CD4-positive, alpha-beta T cell (primary cell): ENCODE results near the gene BEND7. TPM values are rescaled to one million over a fixed set of nuclear protein-coding genes. Genes with fewer than 3 reads are reported as not detected.

Experiments
- ATAC-seq: fragments of 200-7000 bp; cut with Tn5 transposase; one replicate; pipeline ENCODE4 v1.10.0; 2022; ENCODE audit warnings: mild to moderate bottlenecking; ENCODE audit not compliant: poor library complexity
- CTCF ChIA-PET: fragments of 350-600 bp; sonication (Branson Sonifier 250); formaldehyde crosslinking; loops from one replicate; lab custom pipeline; 2021; ENCODE audit warnings: antibody characterized with exemption, inconsistent platforms; lab: Charles Lee
- POLR2A ChIA-PET: fragments of 350-600 bp; sonication (Branson Sonifier 250); formaldehyde crosslinking; loops from one replicate; lab custom pipeline; 2021; ENCODE audit warnings: antibody characterized with exemption, inconsistent platforms; lab: Charles Lee
- DNase-seq, 14 experiments: peaks; one replicate each; pipeline ENCODE4 v3.0.0-alpha.2; 2013 to 2020; ENCODE audit warnings: mixed read lengths in 2 of 14
- H3K27ac ChIP-seq, 2 donors: one replicate each; pipeline versions ENCODE4 v1.5.1 to v1.7.0; 2013; ENCODE audit warnings: low read length in 2 of 2, low read depth in 1 of 2, mild to moderate bottlenecking in 1 of 2
- H3K27me3 ChIP-seq, 2 experiments: 1 replicate in 1 of 2; 2 replicates in 1 of 2; pipeline versions ENCODE4 v1.6.1 to v1.7.0; 2013; ENCODE audit warnings: low read length in 2 of 2, control low read depth in 1 of 2, mild to moderate bottlenecking in 1 of 2, moderate library complexity in 1 of 2; ENCODE audit not compliant: insufficient read depth in 2 of 2, control insufficient read depth in 1 of 2
- H3K36me3 ChIP-seq: one replicate; pipeline ENCODE4 v1.6.1; 2013; ENCODE audit warnings: low read length, control low read depth; ENCODE audit not compliant: insufficient read depth
- H3K4me1 ChIP-seq: one replicate; pipeline ENCODE4 v1.6.1; 2013; ENCODE audit warnings: low read length, control low read depth; ENCODE audit not compliant: insufficient read depth
- H3K4me3 ChIP-seq: one replicate; pipeline ENCODE4 v1.5.1; 2013; ENCODE audit warnings: mild to moderate bottlenecking, low read length, moderate library complexity
- H3K9me3 ChIP-seq, 2 experiments: 1 replicate in 1 of 2; 2 replicates in 1 of 2; pipeline versions ENCODE4 v1.6.1 to v1.7.0; 2013; ENCODE audit warnings: low read length in 2 of 2, mild to moderate bottlenecking in 2 of 2, control low read depth in 1 of 2, moderate library complexity in 1 of 2; ENCODE audit not compliant: control insufficient read depth in 1 of 2, insufficient read depth in 1 of 2
- H3K27ac Mint-ChIP-seq: one replicate; pipeline ENCODE4 v1.8.0; 2020; ENCODE audit warnings: mixed read lengths
- H3K27me3 Mint-ChIP-seq: one replicate; pipeline ENCODE4 v1.8.0; 2021; ENCODE audit warnings: mixed read lengths
- H3K36me3 Mint-ChIP-seq: one replicate; pipeline ENCODE4 v1.8.0; 2021; ENCODE audit warnings: low read depth, mixed read lengths
- H3K4me1 Mint-ChIP-seq: one replicate; pipeline ENCODE4 v1.8.0; 2021; ENCODE audit warnings: low read depth, mixed read lengths
- H3K4me3 Mint-ChIP-seq: one replicate; pipeline ENCODE4 v1.8.0; 2020; ENCODE audit warnings: mild to moderate bottlenecking, mixed read lengths
- H3K9me3 Mint-ChIP-seq: one replicate; pipeline ENCODE4 v1.8.0; 2020; ENCODE audit warnings: mixed read lengths
- intact Hi-C, 2 experiments: fragments of 100-400 bp; cut with DNase I in 1 of 2; cut with micrococcal nuclease in 1 of 2; formaldehyde crosslinking; loops; one replicate each; pipeline versions ENCODE4 v1.15.1 to v1.9.0; 2023 to 2025; cut with DNase I, micrococcal nuclease
- total RNA-seq, 174 experiments: library from RNA in 2 of 174; stranded (reverse) in 2 of 174; gene quantifications; one replicate each; pipeline ENCODE4 v1.2.3 and lab custom pipeline; 2021 to 2026
- TF ChIP-seq, protein P1 (sequence below): fragments of 200-600 bp; IDR thresholded peaks from one replicate; pipeline ENCODE4 v1.8.0; 2022; ENCODE audit warnings: antibody characterized with exemption, mild to moderate bottlenecking

BEND7 gene
- total RNA-seq, 2 experiments from 2014 or later = not detected

DNA sequence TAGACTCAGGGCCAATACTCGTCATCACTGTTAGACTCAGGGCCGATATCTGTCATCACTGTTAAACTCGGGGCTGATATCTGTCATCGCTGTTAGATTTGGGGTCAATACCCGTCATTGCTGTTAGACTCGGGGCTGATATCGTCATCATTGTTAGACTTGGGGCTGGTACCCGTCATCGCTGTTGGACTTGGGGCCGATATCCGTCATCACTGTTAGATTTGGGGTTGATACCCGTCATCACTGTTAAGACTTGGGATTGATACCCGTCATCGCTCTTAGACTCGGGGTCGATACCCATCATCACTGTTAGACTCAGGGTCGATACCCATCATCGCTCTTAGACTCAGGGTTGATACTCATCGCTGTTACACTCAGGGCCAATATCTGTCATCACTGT lies 56.5 kb downstream of the BEND7 start:
- H3K4me3 Mint-ChIP-seq = no peak overlapping the region
- H3K27me3 Mint-ChIP-seq = no peaks in the 10 kb centered on the region
- peaks cover 0 to 7% of the 10 kb centered on the region in 2 experiments for H3K9me3 ChIP-seq
- H3K9me3 Mint-ChIP-seq = no peaks in the 10 kb centered on the region
- no peaks in the 10 kb centered on the region for H3K36me3 Mint-ChIP-seq
- no peak overlapping the region for H3K27ac Mint-ChIP-seq
- DNase-seq = no peak
- no peak overlapping the region for H3K27ac ChIP-seq
- no peak for ATAC-seq
- no peaks in the 10 kb centered on the region for H3K4me1 ChIP-seq
- no peaks in the 10 kb centered on the region for H3K4me1 Mint-ChIP-seq
- no peaks in the 10 kb centered on the region for H3K27me3 ChIP-seq
- H3K4me3 ChIP-seq = no peak overlapping the region
- TF ChIP-seq, protein P1, sequence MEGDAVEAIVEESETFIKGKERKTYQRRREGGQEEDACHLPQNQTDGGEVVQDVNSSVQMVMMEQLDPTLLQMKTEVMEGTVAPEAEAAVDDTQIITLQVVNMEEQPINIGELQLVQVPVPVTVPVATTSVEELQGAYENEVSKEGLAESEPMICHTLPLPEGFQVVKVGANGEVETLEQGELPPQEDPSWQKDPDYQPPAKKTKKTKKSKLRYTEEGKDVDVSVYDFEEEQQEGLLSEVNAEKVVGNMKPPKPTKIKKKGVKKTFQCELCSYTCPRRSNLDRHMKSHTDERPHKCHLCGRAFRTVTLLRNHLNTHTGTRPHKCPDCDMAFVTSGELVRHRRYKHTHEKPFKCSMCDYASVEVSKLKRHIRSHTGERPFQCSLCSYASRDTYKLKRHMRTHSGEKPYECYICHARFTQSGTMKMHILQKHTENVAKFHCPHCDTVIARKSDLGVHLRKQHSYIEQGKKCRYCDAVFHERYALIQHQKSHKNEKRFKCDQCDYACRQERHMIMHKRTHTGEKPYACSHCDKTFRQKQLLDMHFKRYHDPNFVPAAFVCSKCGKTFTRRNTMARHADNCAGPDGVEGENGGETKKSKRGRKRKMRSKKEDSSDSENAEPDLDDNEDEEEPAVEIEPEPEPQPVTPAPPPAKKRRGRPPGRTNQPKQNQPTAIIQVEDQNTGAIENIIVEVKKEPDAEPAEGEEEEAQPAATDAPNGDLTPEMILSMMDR = no peak
- ChIA-PET POLR2A (no interaction called here), CTCF (no interaction called here)
- intact Hi-C loops = no loop called here
- no peaks in the 10 kb centered on the region for H3K36me3 ChIP-seq

DNA sequence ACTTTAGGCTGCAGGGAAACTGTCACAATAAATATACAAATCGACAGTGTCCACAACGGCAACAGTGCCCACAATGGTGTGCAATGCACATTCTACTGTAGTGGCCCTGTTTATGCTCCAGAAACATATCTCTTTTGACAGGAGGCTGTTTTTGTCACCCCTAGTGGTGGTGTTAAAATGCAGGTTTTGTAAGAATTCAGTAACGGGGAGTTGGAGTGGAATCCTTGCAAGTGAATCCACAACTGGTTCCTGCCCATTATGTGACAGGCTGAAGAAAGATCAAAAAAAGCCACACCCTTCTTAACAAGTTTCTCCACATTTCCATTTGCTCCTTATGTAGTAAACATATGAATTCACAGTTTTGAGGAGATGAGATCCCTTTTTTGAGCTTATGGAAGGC lies 58.5 kb downstream of the BEND7 start:
- Histone ChIP-seq H3K4me3 (no peak overlapping the region), H3K27ac (no peak overlapping the region), H3K4me1 (no peaks in the 10 kb centered on the region), H3K36me3 (no peaks in the 10 kb centered on the region), H3K9me3 (peaks cover 0 to 7% of the 10 kb centered on the region in 2 experiments), H3K27me3 (no peaks in the 10 kb centered on the region)
- Mint-ChIP-seq H3K36me3 (no peaks in the 10 kb centered on the region), H3K27ac (no peak overlapping the region), H3K4me3 (no peak overlapping the region), H3K27me3 (no peaks in the 10 kb centered on the region), H3K4me1 (no peaks in the 10 kb centered on the region), H3K9me3 (no peaks in the 10 kb centered on the region)
- ATAC-seq (no peak), DNase-seq (no peak)
- intact Hi-C loops = no loop called here
- ChIA-PET CTCF (no interaction called here), POLR2A (no interaction called here)
- TF ChIP-seq, protein P1 = no peak

DNA sequence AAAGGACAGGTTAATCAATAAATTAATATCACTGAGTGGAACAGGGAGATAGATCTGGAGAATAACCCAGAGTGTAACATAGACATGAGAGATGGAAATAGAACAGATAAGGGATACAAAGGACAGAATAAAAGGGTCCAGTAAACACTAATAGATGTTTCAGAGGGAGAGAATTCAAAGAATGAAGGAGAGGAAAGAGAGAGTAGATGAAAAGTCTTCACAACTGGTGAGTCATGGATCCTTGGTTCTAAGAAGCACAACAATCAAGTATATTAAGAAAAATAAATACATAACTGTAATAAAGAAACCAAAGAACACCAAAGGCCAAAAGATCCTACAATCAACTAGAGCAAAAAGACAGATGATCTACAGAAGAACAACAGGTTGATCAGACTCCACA lies 66.3 kb downstream of the BEND7 start:
- Histone ChIP-seq H3K27me3 (peaks cover 0 to 3% of the 10 kb centered on the region in 2 experiments), H3K27ac (no peak overlapping the region), H3K9me3 (peaks cover 0 to 5% of the 10 kb centered on the region in 2 experiments), H3K36me3 (no peaks in the 10 kb centered on the region), H3K4me1 (no peaks in the 10 kb centered on the region), H3K4me3 (no peak overlapping the region)
- no peak for DNase-seq
- H3K36me3 Mint-ChIP-seq = no peaks in the 10 kb centered on the region
- TF ChIP-seq, protein P1 = no peak
- no peaks in the 10 kb centered on the region for H3K4me1 Mint-ChIP-seq
- peaks cover 23% of the 10 kb centered on the region for H3K27me3 Mint-ChIP-seq
- CTCF ChIA-PET = no interaction called here
- intact Hi-C loops = no loop called here
- peaks cover 5% of the 10 kb centered on the region for H3K9me3 Mint-ChIP-seq
- POLR2A ChIA-PET = no interaction called here
- H3K4me3 Mint-ChIP-seq = no peak overlapping the region
- H3K27ac Mint-ChIP-seq = no peak overlapping the region
- no peak for ATAC-seq
